CD4-positive, alpha-beta T cell (primary cell): Measurements from ENCODE around the gene TMEM184B. TPM values are rescaled to one million over a fixed set of nuclear protein-coding genes. Genes with fewer than 3 reads are reported as not detected.

ENCODE experiments used
- ATAC-seq: fragments of 200-7000 bp; cut with Tn5 transposase; one replicate; pipeline ENCODE4 v1.10.0; 2022; ENCODE audit warnings: mild to moderate bottlenecking; ENCODE audit not compliant: poor library complexity
- CTCF ChIA-PET: fragments of 350-600 bp; sonication (Branson Sonifier 250); formaldehyde crosslinking; loops from one replicate; lab custom pipeline; 2021; ENCODE audit warnings: antibody characterized with exemption, inconsistent platforms; lab: Charles Lee
- POLR2A ChIA-PET: fragments of 350-600 bp; sonication (Branson Sonifier 250); formaldehyde crosslinking; loops from one replicate; lab custom pipeline; 2021; ENCODE audit warnings: antibody characterized with exemption, inconsistent platforms; lab: Charles Lee
- DNase-seq, 14 experiments: peaks; one replicate each; pipeline ENCODE4 v3.0.0-alpha.2; 2013 to 2020; ENCODE audit warnings: mixed read lengths in 2 of 14
- H3K27ac ChIP-seq, 2 donors: one replicate each; pipeline versions ENCODE4 v1.5.1 to v1.7.0; 2013; ENCODE audit warnings: low read length in 2 of 2, low read depth in 1 of 2, mild to moderate bottlenecking in 1 of 2
- H3K27me3 ChIP-seq, 2 experiments: 1 replicate in 1 of 2; 2 replicates in 1 of 2; pipeline versions ENCODE4 v1.6.1 to v1.7.0; 2013; ENCODE audit warnings: low read length in 2 of 2, control low read depth in 1 of 2, mild to moderate bottlenecking in 1 of 2, moderate library complexity in 1 of 2; ENCODE audit not compliant: insufficient read depth in 2 of 2, control insufficient read depth in 1 of 2
- H3K36me3 ChIP-seq: one replicate; pipeline ENCODE4 v1.6.1; 2013; ENCODE audit warnings: low read length, control low read depth; ENCODE audit not compliant: insufficient read depth
- H3K4me1 ChIP-seq: one replicate; pipeline ENCODE4 v1.6.1; 2013; ENCODE audit warnings: low read length, control low read depth; ENCODE audit not compliant: insufficient read depth
- H3K4me3 ChIP-seq: one replicate; pipeline ENCODE4 v1.5.1; 2013; ENCODE audit warnings: mild to moderate bottlenecking, low read length, moderate library complexity
- H3K9me3 ChIP-seq, 2 experiments: 1 replicate in 1 of 2; 2 replicates in 1 of 2; pipeline versions ENCODE4 v1.6.1 to v1.7.0; 2013; ENCODE audit warnings: low read length in 2 of 2, mild to moderate bottlenecking in 2 of 2, control low read depth in 1 of 2, moderate library complexity in 1 of 2; ENCODE audit not compliant: control insufficient read depth in 1 of 2, insufficient read depth in 1 of 2
- H3K27ac Mint-ChIP-seq: one replicate; pipeline ENCODE4 v1.8.0; 2020; ENCODE audit warnings: mixed read lengths
- H3K27me3 Mint-ChIP-seq: one replicate; pipeline ENCODE4 v1.8.0; 2021; ENCODE audit warnings: mixed read lengths
- H3K36me3 Mint-ChIP-seq: one replicate; pipeline ENCODE4 v1.8.0; 2021; ENCODE audit warnings: low read depth, mixed read lengths
- H3K4me1 Mint-ChIP-seq: one replicate; pipeline ENCODE4 v1.8.0; 2021; ENCODE audit warnings: low read depth, mixed read lengths
- H3K4me3 Mint-ChIP-seq: one replicate; pipeline ENCODE4 v1.8.0; 2020; ENCODE audit warnings: mild to moderate bottlenecking, mixed read lengths
- H3K9me3 Mint-ChIP-seq: one replicate; pipeline ENCODE4 v1.8.0; 2020; ENCODE audit warnings: mixed read lengths
- intact Hi-C, 2 experiments: fragments of 100-400 bp; cut with DNase I in 1 of 2; cut with micrococcal nuclease in 1 of 2; formaldehyde crosslinking; loops; one replicate each; pipeline versions ENCODE4 v1.15.1 to v1.9.0; 2023 to 2025; cut with DNase I, micrococcal nuclease
- total RNA-seq, 174 experiments: library from RNA in 2 of 174; stranded (reverse) in 2 of 174; gene quantifications; one replicate each; pipeline ENCODE4 v1.2.3 and lab custom pipeline; 2021 to 2026
- TF ChIP-seq, protein P1 (sequence below): fragments of 200-600 bp; IDR thresholded peaks from one replicate; pipeline ENCODE4 v1.8.0; 2022; ENCODE audit warnings: antibody characterized with exemption, mild to moderate bottlenecking

The TMEM184B gene
- total RNA-seq, 2 experiments from 2014 or later, result 49.3 to 50.1 TPM

DNA sequence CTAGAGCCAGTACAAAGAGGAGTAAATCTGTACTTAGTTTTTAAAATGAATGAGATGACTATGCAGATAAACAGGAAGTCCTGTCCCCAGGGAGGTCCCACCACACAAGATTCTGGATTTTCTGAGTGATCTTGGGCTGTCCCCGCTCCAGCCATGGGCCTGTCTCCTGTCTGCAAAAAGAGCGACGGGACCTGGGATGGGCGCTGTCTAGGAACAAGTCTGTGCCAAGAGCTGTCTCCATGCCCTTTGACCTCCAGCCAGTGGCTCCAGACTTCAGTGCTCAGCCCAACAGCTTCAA, 38.5 kb upstream of the TMEM184B start:
- CTCF ChIA-PET, result interaction anchor here (1.6 kb wide), 1 partner anchor 13 kb away, joined by 3 read pairs; no protein-coding TSS in a partner anchor
- Histone ChIP-seq H3K9me3 (no peaks in the 10 kb centered on the region), H3K4me3 (no peak overlapping the region), H3K27ac (no peak overlapping the region), H3K36me3 (peaks cover 3% of the 10 kb centered on the region), H3K27me3 (no peaks in the 10 kb centered on the region), H3K4me1 (peaks cover 63% of the 10 kb centered on the region)
- TF ChIP-seq, protein P1, sequence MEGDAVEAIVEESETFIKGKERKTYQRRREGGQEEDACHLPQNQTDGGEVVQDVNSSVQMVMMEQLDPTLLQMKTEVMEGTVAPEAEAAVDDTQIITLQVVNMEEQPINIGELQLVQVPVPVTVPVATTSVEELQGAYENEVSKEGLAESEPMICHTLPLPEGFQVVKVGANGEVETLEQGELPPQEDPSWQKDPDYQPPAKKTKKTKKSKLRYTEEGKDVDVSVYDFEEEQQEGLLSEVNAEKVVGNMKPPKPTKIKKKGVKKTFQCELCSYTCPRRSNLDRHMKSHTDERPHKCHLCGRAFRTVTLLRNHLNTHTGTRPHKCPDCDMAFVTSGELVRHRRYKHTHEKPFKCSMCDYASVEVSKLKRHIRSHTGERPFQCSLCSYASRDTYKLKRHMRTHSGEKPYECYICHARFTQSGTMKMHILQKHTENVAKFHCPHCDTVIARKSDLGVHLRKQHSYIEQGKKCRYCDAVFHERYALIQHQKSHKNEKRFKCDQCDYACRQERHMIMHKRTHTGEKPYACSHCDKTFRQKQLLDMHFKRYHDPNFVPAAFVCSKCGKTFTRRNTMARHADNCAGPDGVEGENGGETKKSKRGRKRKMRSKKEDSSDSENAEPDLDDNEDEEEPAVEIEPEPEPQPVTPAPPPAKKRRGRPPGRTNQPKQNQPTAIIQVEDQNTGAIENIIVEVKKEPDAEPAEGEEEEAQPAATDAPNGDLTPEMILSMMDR, result no peak
- ATAC-seq, result no peak
- Mint-ChIP-seq H3K4me3 (no peak overlapping the region), H3K27me3 (no peaks in the 10 kb centered on the region), H3K36me3 (peaks cover 20% of the 10 kb centered on the region), H3K27ac (peak overlapping the region; percentile 69), H3K9me3 (no peaks in the 10 kb centered on the region), H3K4me1 (peaks cover 79% of the 10 kb centered on the region)
- DNase-seq, result no peak
- POLR2A ChIA-PET, result no interaction called here
- intact Hi-C loops, result no loop called here

DNA sequence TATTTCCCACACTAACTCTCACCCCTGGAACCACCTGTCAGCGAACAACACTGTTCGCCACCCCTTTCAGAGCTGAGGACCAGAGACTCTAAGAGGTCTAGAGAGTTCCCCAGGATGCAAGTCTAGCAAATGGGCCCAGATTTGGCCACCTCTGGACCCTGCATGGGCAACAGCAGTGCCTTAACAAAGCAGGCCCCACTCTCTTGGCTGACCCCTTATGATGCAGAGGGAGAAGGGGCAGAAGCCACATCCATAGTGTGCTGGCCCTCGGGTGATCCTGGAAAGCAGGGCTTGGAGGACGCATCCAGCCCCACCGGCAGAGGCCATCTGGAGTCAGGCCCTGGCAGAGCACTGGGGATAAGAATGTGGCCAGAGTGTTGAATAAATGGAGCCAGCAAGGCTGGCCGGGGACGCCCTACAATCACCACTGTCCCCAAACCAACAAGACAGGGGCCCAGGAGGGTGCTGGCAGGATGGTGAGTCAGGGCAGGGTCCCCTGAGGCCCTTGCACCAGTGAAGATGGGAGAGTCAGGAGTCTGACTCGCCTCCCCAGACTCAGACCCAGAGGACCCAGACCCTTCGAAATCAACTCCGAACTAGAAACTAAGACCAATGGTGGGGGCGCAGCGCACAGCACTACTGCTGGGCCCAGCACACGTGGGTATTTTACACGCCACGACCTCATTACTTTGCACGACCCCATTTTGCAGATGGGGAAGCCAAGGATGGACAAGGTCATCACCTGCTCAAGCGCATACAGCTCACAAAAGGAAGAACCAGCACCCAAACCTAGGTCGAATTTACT, 37.9 kb upstream of the TMEM184B start:
- no peaks in the 10 kb centered on the region for H3K27me3 Mint-ChIP-seq
- no peak overlapping the region for H3K4me3 Mint-ChIP-seq
- no peak overlapping the region for H3K4me3 ChIP-seq
- H3K9me3 ChIP-seq, result no peaks in the 10 kb centered on the region
- ATAC-seq (no peak), DNase-seq (no peak)
- no peaks in the 10 kb centered on the region for H3K27me3 ChIP-seq
- H3K9me3 Mint-ChIP-seq, result no peaks in the 10 kb centered on the region
- peaks cover 14% of the 10 kb centered on the region for H3K36me3 Mint-ChIP-seq
- peaks cover 79% of the 10 kb centered on the region for H3K4me1 Mint-ChIP-seq
- POLR2A ChIA-PET, result no interaction called here
- TF ChIP-seq, protein P1, result no peak
- no peak overlapping the region for H3K27ac ChIP-seq
- CTCF ChIA-PET, result no interaction called here
- H3K36me3 ChIP-seq, result peaks cover 3% of the 10 kb centered on the region
- H3K4me1 ChIP-seq, result peaks cover 63% of the 10 kb centered on the region
- intact Hi-C loops, result no loop called here
- H3K27ac Mint-ChIP-seq, result peak overlapping the region; percentile 69

DNA sequence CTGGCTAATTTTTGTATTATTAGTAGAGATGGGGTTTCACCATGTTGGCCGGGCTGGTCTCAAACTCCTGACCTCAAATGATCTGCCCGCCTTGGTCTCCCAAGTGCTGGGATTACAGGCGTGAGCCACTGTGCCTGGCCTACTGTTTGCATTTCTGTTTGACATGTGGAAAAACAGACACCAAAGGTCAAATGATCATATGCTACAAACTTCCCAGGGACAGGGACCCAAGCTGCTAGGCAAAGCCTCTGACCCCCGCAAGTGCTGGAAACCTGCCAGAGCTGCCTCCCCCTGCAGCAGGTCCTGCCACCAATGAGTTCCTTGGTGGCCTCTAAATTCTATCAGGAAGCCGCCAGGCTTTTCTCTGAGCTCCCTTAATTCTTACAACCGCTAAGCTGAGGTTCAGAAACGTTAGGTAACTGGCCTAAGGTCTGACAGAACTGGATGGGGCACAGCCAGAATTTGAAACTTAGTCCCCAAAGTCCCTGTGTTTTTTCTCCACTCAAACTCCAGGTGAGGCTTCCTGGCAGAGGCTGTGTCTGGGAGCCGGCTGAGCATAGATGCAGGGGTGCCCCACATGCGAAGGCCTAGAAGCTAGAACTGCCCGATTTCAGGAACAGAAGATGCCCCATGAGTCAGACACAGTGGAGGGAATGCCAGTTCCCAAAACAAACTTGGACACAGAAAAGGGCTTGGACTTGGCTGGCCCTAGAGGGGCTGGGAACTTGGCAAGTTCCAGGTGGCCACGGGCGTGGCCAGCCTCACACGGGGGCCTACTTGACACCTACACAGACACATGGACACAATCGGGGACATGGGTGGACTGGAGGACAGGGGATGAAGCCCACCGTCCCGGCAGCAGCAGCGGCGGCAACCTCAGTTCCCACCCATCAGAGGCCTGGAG, 37.1 kb upstream of the TMEM184B start:
- CTCF ChIA-PET, result no interaction called here

More for the DNA sequence above, 37.1 kb upstream of the TMEM184B start:
- peaks cover 3% of the 10 kb centered on the region for H3K36me3 ChIP-seq
- no peak overlapping the region for H3K27ac ChIP-seq
- POLR2A ChIA-PET, result no interaction called here
- H3K4me1 Mint-ChIP-seq, result peaks cover 76% of the 10 kb centered on the region
- no peaks in the 10 kb centered on the region for H3K27me3 Mint-ChIP-seq
- no peak for ATAC-seq
- no peak overlapping the region for H3K4me3 ChIP-seq
- no peaks in the 10 kb centered on the region for H3K27me3 ChIP-seq
- H3K9me3 ChIP-seq, result no peaks in the 10 kb centered on the region
- no peak overlapping the region for H3K27ac Mint-ChIP-seq
- no peak for DNase-seq
- no peaks in the 10 kb centered on the region for H3K9me3 Mint-ChIP-seq
- peaks cover 18% of the 10 kb centered on the region for H3K36me3 Mint-ChIP-seq
- intact Hi-C loops, result no loop called here
- no peak overlapping the region for H3K4me3 Mint-ChIP-seq
- TF ChIP-seq, protein P1, result no peak
- peaks cover 57% of the 10 kb centered on the region for H3K4me1 ChIP-seq
